Measurements from ENCODE around the gene UGT1A6.

- TF ChIP-seq CTCF (conservative IDR thresholded peaks at IDR 0.05 in 1 of 2, IDR thresholded peaks at IDR 0.05 in 1 of 2; ENCODE audit: extremely low read depth in 1 of 2, insufficient read depth in 1 of 2, low read depth in 1 of 2, low read length in 2 of 2) (no peak), EZH2 (IDR thresholded peaks at IDR 0.05; ENCODE audit: borderline replicate concordance, low read length) (no peak)
These were observed 110.7 kb downstream of the UGT1A6 start for GRCh38 chr2:233803292-233803911.

All from mammary epithelial cell (primary cell).